Posterior cingulate gyrus (tissue), 11 donors: ENCODE data around the gene DNHD1.

Experiments used
- DNase-seq, 10 donors: peaks; one replicate each; pipeline versions ENCODE4 v3.0.0 to v3.0.0-alpha.2; 2020 to 2021; ENCODE audit warnings: mixed read lengths in 3 of 10
- intact Hi-C: fragments of 100-400 bp; cut with DNase I; formaldehyde crosslinking; loops from one replicate; pipeline ENCODE4 v1.15.1; 2023

The DNHD1 gene

DNA sequence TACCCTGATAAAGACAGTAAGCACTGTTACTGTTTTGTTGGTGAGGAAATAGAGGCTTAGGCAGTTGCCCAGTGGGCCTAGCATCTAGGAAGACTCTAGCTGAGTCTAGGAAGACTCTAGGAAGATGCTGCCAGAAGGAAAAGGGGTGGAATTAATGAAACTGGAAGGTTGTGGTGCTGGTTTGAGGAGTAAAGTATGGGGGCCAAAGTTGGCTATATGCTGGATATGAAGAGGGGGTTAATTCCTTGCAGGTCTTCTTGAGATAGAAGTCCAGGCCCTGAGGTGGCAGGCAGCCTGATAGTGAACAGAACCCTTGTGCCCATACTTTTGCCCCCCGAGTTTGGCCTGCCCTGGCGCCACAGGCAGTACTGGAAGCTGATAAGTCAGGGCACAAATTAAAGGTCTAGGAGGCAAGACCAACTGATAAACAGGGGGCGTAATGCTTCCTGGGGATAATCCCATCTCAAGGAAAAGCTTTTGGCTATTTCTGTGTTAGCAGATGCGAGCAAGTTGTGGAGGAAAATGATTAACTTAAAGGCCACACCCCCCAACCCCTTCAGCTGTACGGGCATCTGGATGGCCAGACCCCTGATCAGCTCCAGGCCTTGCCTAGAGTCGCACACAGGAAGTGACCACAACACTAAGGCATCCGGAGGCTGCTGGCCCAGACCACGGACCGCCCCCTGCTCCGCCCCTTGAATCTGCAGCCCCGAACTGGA, 109.5 kb downstream of the DNHD1 start:
- DNase-seq: peak; percentile 52 to 96 (median 74)
- intact Hi-C loops: loop anchor here (10.0 kb wide), 1 partner anchor 132 kb away; the partner anchor contains the start of gene TRIM3

DNA sequence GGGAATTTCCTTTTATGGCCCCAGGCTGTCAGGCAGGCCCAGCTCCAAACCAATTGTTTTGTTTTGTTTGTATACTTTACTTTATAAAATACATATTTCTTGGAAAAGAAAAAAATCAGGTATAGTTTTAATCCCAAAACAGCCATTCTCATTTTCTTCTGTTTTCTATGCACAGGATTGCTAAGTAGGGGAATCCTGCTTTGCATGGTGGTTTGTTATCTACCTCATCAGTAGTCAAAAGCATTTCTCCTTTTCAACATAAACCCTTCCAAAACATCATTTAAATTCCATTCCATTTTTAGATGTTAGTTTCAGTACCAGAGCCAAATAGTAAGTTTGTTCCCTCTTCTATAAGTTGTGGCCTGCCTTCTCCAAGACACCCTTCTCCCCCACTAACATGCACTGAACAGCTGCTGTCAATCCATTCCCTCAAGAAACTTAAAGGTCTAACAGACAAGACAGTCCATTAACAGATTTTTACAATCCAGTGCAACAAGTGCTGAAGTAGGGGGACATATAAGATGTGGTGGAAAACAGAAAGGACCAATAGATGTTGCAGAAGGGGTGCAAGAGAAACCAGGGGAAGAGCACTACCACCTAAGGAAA, 110.2 kb downstream of the DNHD1 start:
- DNase-seq: no peak

DNA sequence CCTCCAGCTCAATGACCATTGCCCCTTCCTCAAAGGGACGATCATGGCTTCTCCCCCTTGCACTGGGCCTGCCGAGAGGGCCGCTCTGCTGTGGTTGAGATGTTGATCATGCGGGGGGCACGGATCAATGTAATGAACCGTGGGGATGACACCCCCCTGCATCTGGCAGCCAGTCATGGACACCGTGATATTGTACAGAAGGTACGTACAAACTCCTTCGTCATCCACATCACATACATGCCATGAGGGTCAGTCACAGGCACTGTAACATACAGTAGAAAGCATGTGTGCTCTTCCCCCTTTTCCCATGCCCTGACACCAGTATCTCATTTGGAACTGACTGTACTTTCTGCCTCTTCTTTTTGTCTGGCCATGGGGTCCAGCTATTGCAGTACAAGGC, 110.9 kb downstream of the DNHD1 start:
- intact Hi-C loops: loop anchor here (10.0 kb wide), 1 partner anchor 133 kb away; the partner anchor contains the start of gene TRIM3
- DNase-seq: peak in 1 of 10 donors; percentile 47

More for the DNA sequence above, 110.2 kb downstream of the DNHD1 start:
- intact Hi-C loops: loop anchor here (10.0 kb wide), 1 partner anchor 132 kb away; the partner anchor contains the start of gene TRIM3

DNA sequence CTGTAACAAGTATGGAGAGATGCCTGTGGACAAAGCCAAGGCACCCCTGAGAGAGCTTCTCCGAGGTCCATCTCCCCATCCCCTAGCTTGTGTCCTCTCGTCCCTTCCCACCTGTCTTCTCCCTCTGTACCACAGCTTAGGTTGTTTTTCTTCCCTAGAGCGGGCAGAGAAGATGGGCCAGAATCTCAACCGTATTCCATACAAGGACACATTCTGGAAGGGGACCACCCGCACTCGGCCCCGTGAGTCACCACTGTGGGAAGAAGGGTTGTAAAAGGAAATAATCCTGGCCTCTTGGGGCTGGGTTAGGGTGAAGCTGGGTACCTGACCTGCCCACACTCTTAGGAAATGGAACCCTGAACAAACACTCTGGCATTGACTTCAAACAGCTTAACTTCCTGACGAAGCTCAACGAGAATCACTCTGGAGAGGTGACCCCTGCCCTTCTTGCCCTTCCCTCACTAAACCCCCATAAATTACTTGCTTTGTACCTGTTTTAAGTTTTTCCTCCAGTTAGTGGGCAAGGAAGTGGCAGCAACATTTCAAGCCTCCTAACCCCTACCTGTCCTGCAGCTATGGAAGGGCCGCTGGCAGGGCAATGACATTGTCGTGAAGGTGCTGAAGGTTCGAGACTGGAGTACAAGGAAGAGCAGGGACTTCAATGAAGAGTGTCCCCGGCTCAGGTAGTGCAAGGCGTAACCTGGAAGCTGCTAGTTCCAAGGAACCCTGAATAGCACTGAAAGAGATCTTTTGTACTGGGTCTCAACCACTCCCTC, 111.8 kb downstream of the DNHD1 start:
- intact Hi-C loops: loop anchor here (10.0 kb wide), 1 partner anchor 134 kb away; the partner anchor contains the start of gene TRIM3

DNA sequence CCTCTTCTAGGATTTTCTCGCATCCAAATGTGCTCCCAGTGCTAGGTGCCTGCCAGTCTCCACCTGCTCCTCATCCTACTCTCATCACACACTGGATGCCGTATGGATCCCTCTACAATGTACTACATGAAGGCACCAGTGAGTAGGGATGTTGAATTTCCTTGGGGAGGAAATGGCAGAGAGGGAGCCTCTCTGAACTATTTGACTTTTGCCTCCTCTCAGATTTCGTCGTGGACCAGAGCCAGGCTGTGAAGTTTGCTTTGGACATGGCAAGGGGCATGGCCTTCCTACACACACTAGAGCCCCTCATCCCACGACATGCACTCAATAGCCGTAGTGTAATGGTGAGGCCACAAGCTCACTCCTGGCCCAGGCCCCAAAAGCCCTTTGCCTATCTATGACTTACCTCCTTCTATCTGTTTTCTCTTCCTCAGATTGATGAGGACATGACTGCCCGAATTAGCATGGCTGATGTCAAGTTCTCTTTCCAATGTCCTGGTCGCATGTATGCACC, 112.5 kb downstream of the DNHD1 start:
- intact Hi-C loops: loop anchor here (10.0 kb wide), 1 partner anchor 135 kb away; the partner anchor contains the start of gene TRIM3
- peak in 2 of 10 donors; percentile 14 to 65 for DNase-seq

More for the DNA sequence above, 111.8 kb downstream of the DNHD1 start:
- peak in 2 of 10 donors; percentile 9 to 46 for DNase-seq

DNA sequence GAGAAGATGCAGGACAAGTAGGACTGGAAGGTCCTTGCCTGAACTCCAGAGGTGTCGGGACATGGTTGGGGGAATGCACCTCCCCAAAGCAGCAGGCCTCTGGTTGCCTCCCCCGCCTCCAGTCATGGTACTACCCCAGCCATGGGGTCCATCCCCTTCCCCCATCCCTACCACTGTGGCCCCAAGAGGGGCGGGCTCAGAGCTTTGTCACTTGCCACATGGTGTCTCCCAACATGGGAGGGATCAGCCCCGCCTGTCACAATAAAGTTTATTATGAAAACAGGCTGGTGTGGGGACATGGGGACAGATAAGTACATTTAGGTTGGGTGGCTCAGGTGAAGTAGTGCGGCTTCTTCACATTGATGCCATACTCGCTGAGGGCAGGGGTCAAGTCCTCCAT, 113.5 kb downstream of the DNHD1 start:
- intact Hi-C loops: no loop called here
- peak in 3 of 10 donors; percentile 4 to 37 (median 13) for DNase-seq

DNA sequence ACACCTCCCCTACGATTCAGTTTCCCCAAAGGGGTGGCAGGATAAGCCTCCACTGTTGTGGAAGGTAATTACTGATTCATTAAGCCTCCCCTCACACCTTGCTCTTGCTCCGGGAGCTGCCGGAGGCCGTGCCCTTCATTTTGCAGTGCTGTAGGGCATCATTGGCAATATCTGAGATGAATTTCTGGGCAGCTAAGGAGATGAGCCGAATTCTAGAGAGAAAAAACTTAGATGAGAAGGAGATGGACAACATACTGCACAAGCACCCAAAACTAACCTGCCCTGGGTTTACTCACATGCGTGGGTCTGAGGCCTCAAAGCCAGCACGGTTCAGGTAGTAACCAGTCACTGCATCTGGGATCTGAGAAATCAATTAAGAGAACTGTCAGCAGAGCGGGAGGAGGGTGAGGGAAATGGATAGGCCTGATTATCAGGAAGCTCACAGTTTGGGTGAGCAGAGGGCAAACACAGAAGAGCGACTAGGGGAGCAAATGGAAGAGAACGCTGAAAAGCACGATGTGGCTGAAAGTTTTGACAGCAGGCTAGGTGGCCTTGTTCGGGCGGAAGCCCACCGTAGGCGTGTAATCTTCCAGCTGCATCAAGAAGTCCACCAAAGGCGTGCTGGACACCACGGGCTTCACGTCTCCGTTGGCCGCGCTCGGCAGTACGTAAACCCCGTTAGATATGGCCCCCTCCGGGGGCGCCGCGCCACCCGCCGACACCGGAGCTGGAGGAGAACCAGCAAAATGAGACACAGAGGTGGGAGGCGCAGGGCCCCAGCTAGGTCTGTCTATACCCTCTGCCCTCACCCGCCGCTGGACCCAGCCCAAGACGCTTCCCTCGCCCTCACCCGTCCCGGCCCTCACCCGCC, 114.2 kb downstream of the DNHD1 start:
- intact Hi-C loops: no loop called here
- DNase-seq: peak in 4 of 10 donors; percentile 27 to 89 (median 60)

DNA sequence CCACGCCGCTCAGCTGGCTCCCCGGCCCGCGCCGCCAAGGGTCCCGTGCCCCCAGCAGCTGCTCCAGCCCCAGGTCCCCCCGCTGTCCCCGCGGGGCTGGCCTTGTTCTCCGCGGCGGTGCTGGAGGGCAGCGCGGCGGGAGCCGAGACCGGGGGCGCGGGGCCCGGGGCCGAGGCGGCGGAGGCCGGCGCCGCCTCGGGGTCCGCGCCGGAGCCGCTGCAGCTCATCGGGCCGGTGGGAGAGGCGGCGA, 114.8 kb downstream of the DNHD1 start:
- intact Hi-C loops: loop anchor here (1.0 kb wide), 1 partner anchor 71 kb away; the partner anchor contains the start of gene MRPL17
- DNase-seq: no peak

DNA sequence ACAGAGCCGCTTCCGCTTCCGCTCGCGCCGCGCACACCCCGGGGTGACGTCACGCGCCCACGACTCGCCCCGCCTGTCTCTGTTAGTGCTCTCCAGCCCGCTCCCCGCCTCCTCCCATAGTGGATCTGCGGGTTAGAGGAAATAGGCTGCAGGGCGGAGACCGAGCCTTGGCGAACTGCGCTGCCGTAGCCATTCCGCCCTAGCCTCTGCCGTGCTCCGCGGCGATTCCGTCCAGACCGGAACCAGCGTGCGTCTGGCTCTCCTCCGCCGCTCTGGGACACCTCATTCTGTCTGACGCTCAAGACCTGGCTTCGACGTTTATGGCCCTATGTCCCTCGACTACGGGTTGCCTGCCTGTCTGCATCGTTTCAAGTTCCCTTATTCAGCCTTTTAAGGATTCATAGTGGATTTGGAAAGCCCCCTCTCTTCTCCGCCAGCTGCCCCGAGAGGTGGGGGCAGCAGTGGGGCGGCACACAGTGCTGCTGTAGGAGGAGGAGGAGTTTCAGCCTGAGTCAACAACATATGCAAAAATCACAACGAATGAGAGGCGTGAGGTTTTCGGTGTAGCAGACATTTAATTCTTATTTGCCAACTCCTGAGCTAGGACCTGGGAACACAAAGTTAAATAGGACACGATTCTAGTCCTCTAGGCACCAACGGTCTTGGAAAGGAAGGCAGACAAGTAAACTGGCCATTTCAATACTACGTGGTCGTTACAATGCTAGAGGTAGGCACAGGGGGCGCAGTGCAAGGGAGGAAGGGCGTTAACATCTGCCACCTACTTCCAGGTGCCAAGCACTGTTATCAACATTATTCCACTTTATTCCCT, 115.3 kb downstream of the DNHD1 start, which contains the start of gene TAF10:
TAF10 (minus strand) TSS at position 4 of the 829 bp plus-strand sequence. CDS start 27 bp downstream, outside the sequence.
- intact Hi-C loops: loop anchor here (1.0 kb wide), 1 partner anchor 71 kb away; the partner anchor contains the start of gene MRPL17
- DNase-seq: peak; percentile 92 to 99 (median 96)

DNA sequence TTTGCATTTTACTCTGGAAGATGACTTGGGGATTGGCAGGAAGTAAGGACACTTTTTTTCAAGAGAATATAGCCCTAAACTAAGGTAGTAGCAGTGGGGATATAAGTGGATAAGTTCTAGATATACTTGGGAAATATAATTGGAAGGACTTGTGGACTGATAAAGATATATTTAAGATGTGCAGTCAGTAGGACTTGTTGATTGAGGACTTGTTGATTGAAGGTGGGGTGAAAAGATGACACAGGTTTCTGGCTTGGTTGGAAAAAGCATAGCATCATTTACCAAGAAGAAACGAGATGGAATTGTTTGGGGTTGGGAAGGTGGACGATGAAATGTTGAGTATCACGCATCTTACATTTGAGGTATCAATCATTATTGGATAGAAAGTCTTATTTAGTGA, 116.4 kb downstream of the DNHD1 start:
- intact Hi-C loops: no loop called here
- DNase-seq: no peak

DNA sequence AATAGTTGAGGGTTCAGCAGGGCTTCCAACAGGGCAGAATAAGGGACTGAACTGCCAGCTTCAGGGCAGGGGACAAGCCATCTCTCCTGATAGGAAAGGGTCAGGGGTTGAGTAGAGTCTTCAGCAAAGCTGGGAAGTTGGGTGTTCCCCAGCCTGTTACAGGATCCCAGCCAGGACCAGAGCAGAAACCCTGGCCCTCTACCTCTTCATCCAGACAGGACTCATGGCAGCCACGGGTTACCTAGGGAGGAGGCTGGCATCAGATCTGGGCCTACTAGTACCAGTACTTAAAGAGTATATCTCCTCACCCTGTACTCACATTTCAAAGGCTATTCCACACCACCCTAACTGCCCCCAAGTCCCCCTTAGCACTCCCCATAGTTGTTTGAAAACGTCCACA, 117.4 kb downstream of the DNHD1 start:
- DNase-seq: no peak
- intact Hi-C loops: no loop called here

DNA sequence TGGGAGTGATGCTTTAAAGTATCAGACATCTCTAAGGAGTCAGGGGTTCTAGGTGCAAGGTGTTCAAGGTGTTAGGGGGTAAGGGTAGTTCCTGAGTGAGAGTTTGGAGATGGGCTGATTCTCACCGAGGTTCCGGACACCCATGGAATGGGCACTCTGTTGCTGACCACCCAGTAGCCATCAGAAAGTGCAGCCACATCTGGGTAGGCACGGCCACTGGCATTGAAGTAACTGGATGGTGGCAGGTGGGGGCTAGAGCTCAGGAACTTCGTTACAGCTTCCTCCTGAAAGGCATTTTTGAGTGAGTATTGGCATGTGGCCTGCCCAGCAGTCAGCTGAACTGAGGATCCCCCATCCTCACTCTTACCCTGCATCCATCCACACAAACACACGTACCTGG, 118.0 kb downstream of the DNHD1 start:
- intact Hi-C loops: loop anchor here (5.0 kb wide), 1 partner anchor 83 kb away; no protein-coding TSS in a partner anchor
- peak in 2 of 10 donors; percentile 8 to 59 for DNase-seq

DNA sequence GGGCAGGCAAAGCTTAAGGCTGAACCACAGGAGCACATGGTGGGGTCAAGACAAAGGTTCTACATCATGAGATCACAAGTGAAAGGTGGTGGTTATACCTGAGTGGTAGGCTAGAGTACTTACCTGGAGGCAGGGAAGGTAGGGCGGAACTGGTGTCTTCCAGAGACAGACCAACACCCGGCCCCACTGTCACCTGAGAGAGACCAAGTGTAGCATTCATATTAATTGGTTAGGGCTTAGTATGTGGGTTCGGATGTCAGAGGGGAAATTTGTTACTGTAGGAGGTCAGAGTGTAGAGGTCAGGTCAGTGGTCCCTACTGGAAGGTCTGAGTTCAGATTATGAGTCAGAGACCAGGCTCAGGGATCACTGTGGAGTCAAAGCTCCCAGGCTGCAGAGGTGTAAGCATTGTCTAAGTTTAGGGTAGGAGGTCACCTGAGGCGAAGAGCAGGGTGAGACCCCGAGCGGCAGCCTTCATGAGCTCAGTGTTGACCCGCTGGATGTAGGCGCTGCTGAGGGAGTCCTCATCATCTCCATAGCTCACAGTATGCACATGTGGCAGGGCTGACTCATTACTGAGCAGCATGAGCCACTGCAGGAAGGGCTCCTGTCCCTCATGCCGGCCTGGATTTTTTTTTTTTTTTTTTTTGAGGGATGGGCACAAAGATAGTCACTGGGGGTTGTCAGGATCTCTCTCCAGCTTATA, 119.0 kb downstream of the DNHD1 start:
- intact Hi-C loops: loop anchor here (5.0 kb wide), 1 partner anchor 84 kb away; no protein-coding TSS in a partner anchor
- DNase-seq: peak in 1 of 10 donors; percentile 59

DNA sequence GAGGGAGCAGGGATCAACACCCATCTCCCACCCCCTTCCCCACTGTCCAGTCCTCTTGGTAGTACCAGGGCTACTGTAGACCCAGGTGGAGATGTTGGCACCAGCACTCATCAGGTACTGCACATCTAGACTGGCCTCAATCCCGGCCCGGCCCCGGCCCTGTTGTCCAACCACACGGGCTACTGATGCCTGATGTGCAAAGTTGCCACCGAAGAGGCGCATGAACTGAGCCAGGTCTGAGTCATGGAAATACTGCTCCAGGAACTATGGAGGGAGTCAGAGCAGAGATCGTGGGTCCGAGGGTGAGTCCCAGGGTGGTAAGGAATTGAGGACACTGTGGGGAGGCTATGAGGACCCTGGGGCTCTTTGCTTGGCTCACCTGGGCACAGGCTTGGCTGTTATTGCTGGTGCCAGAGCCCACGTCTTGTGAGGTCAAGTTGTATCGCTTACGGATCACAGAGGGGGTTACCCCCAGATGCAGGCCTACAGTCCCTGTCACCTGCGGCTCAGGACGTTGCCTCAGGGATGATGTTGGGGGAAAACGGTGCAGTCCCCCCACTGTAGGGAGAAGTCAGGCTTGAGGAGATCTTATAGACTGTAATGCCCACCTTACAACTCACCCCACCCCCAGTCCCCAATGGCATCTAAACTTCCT, 119.6 kb downstream of the DNHD1 start:
- peak in 1 of 10 donors; percentile 67 for DNase-seq
- intact Hi-C loops: loop anchor here (5.0 kb wide), 1 partner anchor 84 kb away; no protein-coding TSS in a partner anchor

DNA sequence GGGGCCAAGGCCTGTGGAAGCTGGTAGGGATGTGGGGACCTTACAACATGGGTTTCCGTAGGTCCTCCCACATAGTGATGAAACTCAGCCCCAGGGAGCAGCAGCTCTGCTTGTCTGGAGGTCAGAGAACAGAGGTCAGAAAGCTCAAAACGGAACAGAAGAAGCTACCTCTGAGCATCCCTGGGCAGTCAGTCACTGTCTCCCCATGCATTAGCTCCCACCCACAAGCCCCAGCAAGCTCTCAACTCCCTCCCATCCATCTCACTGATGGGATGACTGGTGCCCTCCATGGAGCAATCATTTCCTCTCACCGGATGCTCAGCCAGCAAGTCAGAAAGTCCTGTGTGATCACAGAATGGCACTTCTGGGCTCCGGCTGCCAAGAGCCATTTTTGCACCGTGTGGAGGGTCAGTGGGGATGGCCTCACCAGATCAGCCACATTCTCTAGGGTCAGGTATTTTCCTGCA, 120.3 kb downstream of the DNHD1 start:
- intact Hi-C loops: loop anchor here (5.0 kb wide), 1 partner anchor 85 kb away; no protein-coding TSS in a partner anchor

DNA sequence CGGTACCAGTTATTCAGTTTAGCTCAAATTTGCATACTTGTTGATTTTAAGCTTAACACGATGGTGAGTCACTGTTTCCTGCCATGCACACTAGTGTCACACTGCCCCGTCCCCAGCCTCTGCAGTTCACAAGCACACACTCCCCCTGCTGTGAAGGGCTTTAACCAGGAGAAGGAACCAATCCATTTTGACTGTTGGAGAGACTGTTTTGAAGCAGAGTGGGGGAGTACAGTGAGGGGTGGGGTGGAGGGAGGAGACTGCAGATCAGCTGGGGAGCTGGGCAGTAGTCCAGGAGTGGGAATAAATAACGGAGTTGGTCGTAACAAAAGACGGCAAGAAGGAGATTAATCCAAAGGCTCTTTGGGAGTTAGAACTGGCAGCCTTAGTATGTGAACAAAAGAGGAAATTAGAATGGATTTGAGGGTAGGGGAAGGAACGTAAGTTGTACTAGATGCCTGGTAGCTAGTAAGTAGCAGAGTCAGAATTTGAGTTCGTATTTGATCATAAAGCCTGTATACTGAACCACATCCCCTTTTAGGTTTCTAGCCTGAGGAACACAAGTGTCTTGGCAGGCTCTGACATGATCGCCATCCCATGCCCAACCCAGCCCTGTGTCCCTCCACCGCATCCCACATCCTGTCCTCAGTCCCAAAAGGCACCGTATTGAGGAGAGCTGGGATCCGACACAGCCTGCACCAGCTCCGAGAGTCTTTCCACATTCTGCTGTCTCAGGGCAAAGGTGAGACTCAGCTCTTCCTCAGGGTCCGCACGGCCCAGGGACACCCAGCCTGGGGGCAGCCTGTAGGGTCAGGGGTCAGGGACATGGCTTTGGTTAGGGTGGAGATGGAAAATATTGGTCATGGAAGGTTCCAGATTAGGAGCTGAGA, 121.3 kb downstream of the DNHD1 start:
- intact Hi-C loops: loop anchor here (1.0 to 5.0 kb wide), 2 partner anchors 65 to 86 kb away; partner anchors contain the start of gene MRPL17

More for the DNA sequence above, 120.3 kb downstream of the DNHD1 start:
- peak in 2 of 10 donors; percentile 41 to 65 for DNase-seq

More for the DNA sequence above, 121.3 kb downstream of the DNHD1 start:
- DNase-seq: peak in 7 of 10 donors; percentile 45 to 89 (median 50)
